ENCODE measurements around the gene MYO5B.

The MYO5B gene

DNA sequence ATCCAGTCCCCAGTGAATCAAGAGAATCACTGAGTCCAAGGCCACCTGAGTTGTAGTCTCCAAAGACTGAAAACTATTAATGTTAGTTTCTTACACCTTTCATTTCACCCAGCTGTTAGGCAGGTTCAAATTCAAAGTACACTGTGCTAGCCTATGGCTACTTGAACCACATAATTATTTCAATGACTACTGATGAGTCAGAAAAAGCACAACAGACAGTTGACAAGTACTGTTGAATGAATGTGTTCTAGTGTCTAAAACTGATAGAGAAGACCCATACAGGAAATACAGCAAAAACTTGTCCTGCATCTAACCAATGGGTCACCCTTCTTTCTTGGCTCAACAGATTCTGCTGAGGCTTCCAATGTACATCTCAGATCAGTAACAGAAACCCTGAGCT, 160.9 kb downstream of the MYO5B start:
- in situ Hi-C loops (cut with HindIII; ENCODE audit: low sequenced_read_pairs) = no loop called here
- no peak for DNase-seq (ENCODE audit: low read depth, low spot score)
- no peak for TF ChIP-seq CTCF (IDR thresholded peaks at IDR 0.05; ENCODE audit: low read depth, low read length)
- no peak overlapping the region for H3K4me3 ChIP-seq (ENCODE audit: low read depth, low read length)

DNA sequence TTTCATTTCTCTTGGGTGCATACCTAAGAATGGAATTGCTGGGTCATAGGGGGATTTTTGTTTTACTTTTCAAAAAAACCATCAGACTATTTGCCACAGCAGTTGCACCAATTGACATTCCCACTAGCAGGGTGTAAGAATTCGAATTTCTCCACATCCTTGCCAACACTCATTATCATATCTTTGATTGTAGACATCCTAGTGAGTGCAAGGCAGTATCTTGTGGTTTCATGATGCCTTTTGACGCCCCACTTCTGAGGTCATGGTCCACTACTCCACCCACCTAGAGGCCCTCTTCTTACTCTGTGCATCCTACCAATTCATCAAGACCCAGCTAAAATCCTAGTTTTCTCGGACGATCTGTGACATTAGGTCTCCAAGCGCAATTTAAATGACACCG, 161.9 kb downstream of the MYO5B start:
- no peak overlapping the region for H3K4me3 ChIP-seq (ENCODE audit: low read depth, low read length)
- in situ Hi-C loops (cut with HindIII; ENCODE audit: low sequenced_read_pairs) = no loop called here
- no peak for TF ChIP-seq CTCF (IDR thresholded peaks at IDR 0.05; ENCODE audit: low read depth, low read length)
- DNase-seq (ENCODE audit: low read depth, low spot score) = no peak

GRCh38 chr18:50030146-50030545, 164.8 kb downstream of the MYO5B start:
- DNase-seq (ENCODE audit: low read depth, low spot score) = no peak
- TF ChIP-seq CTCF (IDR thresholded peaks at IDR 0.05; ENCODE audit: low read depth, low read length) = no peak
- no peak overlapping the region for H3K4me3 ChIP-seq (ENCODE audit: low read depth, low read length)
- in situ Hi-C loops (cut with HindIII; ENCODE audit: low sequenced_read_pairs) = no loop called here

- in situ Hi-C loops (cut with HindIII; ENCODE audit: low sequenced_read_pairs) = no loop called here
- H3K4me3 ChIP-seq (ENCODE audit: low read depth, low read length) = no peak overlapping the region
- DNase-seq (ENCODE audit: low read depth, low spot score) = no peak
- no peak for TF ChIP-seq CTCF (IDR thresholded peaks at IDR 0.05; ENCODE audit: low read depth, low read length)
These were observed 167.0 kb downstream of the MYO5B start for GRCh38 chr18:50027996-50028395.

DNA sequence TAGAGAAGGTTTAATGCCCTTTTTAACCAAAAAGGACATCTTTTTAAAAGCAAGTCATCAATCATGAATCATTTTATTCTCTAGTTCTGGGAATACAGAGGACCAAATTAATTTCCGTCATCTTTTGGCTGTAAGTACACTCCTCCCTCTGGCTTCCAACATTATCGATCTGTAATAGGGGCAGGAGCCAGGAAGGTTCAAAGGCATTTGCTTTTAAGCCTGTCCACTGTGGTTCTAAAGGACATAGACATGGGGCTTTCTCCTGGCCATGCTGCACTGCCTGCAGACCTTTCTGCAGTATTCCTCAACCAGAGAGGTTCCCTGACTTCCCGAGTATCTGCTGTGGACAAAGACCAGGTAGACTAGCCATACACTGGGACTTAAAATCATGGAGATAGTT, 170.5 kb downstream of the MYO5B start:
- in situ Hi-C loops (cut with HindIII; ENCODE audit: low sequenced_read_pairs) = no loop called here
- no peak for TF ChIP-seq CTCF (IDR thresholded peaks at IDR 0.05; ENCODE audit: low read depth, low read length)
- H3K4me3 ChIP-seq (ENCODE audit: low read depth, low read length) = no peak overlapping the region
- no peak for DNase-seq (ENCODE audit: low read depth, low spot score)

GRCh38 chr18:50022985-50023384, 172.0 kb downstream of the MYO5B start:
- no peak overlapping the region for H3K4me3 ChIP-seq (ENCODE audit: low read depth, low read length)
- no peak for DNase-seq (ENCODE audit: low read depth, low spot score)
- in situ Hi-C loops (cut with HindIII; ENCODE audit: low sequenced_read_pairs) = no loop called here
- no peak for TF ChIP-seq CTCF (IDR thresholded peaks at IDR 0.05; ENCODE audit: low read depth, low read length)

DNA sequence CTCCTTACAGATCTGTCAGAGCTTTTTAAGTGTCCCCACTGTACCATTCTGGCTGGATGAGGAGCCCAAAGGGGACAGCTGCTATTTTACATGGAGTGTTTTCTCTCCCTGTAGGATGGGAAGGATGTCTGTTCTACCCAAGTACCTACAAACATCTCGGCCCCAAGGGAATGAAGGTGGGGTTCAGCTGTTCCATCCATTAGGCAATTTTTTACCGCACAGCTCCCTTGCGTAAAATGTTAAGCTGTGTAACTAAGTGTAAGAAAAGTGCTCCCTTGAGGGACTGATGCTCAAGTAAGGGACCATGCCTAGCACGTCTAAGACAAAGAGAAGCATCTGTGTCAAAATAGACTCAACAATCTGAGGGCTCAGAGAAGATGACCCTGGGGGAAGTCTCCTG, 180.3 kb downstream of the MYO5B start:
- in situ Hi-C loops (cut with HindIII; ENCODE audit: low sequenced_read_pairs) = no loop called here
- no peak overlapping the region for H3K4me3 ChIP-seq (ENCODE audit: low read depth, low read length)
- DNase-seq (ENCODE audit: low read depth, low spot score) = no peak
- no peak for TF ChIP-seq CTCF (IDR thresholded peaks at IDR 0.05; ENCODE audit: low read depth, low read length)

Measured in astrocyte of the spinal cord (primary cell).